OCI-LY3 (cell line): ENCODE measurements around the gene DENND4A.

ENCODE experiments used
- H2AFZ ChIP-seq: fragments of 200-600, 300-600 bp; shearing (Covaris generic); 2 replicates; pipeline ENCODE4 v1.6.0; 2014; ENCODE audit warnings: antibody characterized with exemption, low read depth, low read length
- H3K27ac ChIP-seq: fragments of 200-600, 300-600 bp; sonication (generic); 2 replicates; pipeline ENCODE4 v1.5.1; 2014; ENCODE audit warnings: mild to moderate bottlenecking, low read length, moderate library complexity, mixed read lengths
- H3K27me3 ChIP-seq: fragments of 200-600, 300-600 bp; sonication (generic); 2 replicates; pipeline ENCODE4 v1.6.1; 2014; ENCODE audit warnings: low read depth, low read length, mixed read lengths
- H3K36me3 ChIP-seq: fragments of 200-600, 300-600 bp; sonication (generic); replicated peaks from 2 replicates; pipeline ENCODE3; 2014; ENCODE audit warnings: low read depth, low read length, mixed read lengths
- H3K4me1 ChIP-seq: fragments of 300-600, 200-600 bp; sonication (generic); 2 replicates; pipeline ENCODE4 v1.6.1; 2014; ENCODE audit warnings: low read length, mixed read lengths
- H3K4me2 ChIP-seq: fragments of 200-600, 300-600 bp; sonication (generic); 2 replicates; pipeline ENCODE4 v1.6.1; 2014; ENCODE audit warnings: low read length, mixed read lengths
- H3K4me3 ChIP-seq: fragments of 300-600, 200-600 bp; sonication (generic); 2 replicates; pipeline ENCODE4 v1.5.1; 2014; ENCODE audit warnings: antibody characterized with exemption, mild to moderate bottlenecking, low read length, moderate library complexity
- H3K79me2 ChIP-seq: fragments of 300-600, 200-600 bp; shearing (Covaris generic); 2 replicates; pipeline ENCODE4 v1.6.1; 2014; ENCODE audit warnings: mild to moderate bottlenecking, low read length, mixed read lengths
- H3K9ac ChIP-seq: fragments of 300-600, 200-600 bp; shearing (Covaris generic); 2 replicates; pipeline ENCODE4 v1.6.0; 2014; ENCODE audit warnings: mild to moderate bottlenecking, low read length, moderate library complexity
- H3K9me3 ChIP-seq: fragments of 200-600, 300-600 bp; shearing (Covaris generic); 2 replicates; pipeline ENCODE4 v1.6.1; 2014; ENCODE audit warnings: low read length, mixed read lengths; ENCODE audit not compliant: insufficient read depth
- H4K20me1 ChIP-seq: fragments of 200-600, 300-600 bp; sonication (generic); 2 replicates; pipeline ENCODE4 v1.6.1; 2016; ENCODE audit warnings: low read length, mixed read lengths; ENCODE audit not compliant: insufficient read depth
- CTCF ChIP-seq: fragments of 200-600, 300-600 bp; sonication (generic); IDR thresholded peaks from 2 replicates; pipeline ENCODE4 v1.5.1; 2014; ENCODE audit warnings: antibody characterized with exemption, low read length, low read depth
- EZH2phosphoT487 ChIP-seq: fragments of 200-600 bp; shearing (Covaris generic); IDR thresholded peaks from 2 replicates; pipeline ENCODE4 v1.6.1; 2018; ENCODE audit warnings: antibody characterized with exemption, mixed run types, low read depth

DENND4A gene

GRCh38 chr15:65650312-65651041, 141.6 kb downstream of the DENND4A start:
- Histone ChIP-seq H3K36me3 (peaks cover 37% of the 10 kb centered on the region), H3K79me2 (no peaks in the 10 kb centered on the region), H3K9me3 (no peaks in the 10 kb centered on the region), H3K4me2 (no peak overlapping the region), H3K9ac (no peak overlapping the region), H3K4me3 (no peak overlapping the region), H4K20me1 (no peaks in the 10 kb centered on the region), H3K27me3 (no peaks in the 10 kb centered on the region), H3K27ac (no peak overlapping the region), H3K4me1 (no peaks in the 10 kb centered on the region; the same call in 1 of the 2 replicates), H2AFZ (no peak overlapping the region)
- no peak for TF ChIP-seq EZH2phosphoT487
- no peak for TF ChIP-seq CTCF

- H4K20me1 ChIP-seq, result no peaks in the 10 kb centered on the region
- H3K27me3 ChIP-seq, result no peaks in the 10 kb centered on the region
- H3K27ac ChIP-seq, result no peak overlapping the region
- H3K79me2 ChIP-seq, result no peaks in the 10 kb centered on the region
- H3K4me1 ChIP-seq, result no peaks in the 10 kb centered on the region; the same call in 1 of the 2 replicates
- H2AFZ ChIP-seq, result no peak overlapping the region
- H3K9ac ChIP-seq, result no peak overlapping the region
- no peaks in the 10 kb centered on the region for H3K9me3 ChIP-seq
- H3K36me3 ChIP-seq, result peaks cover 2% of the 10 kb centered on the region
- H3K4me3 ChIP-seq, result no peak overlapping the region
- no peak overlapping the region for H3K4me2 ChIP-seq
- TF ChIP-seq CTCF, result no peak
- TF ChIP-seq EZH2phosphoT487, result no peak
Measured at GRCh38 chr15:65646486-65646885, 145.6 kb downstream of the DENND4A start.

GRCh38 chr15:65645392-65645791, 146.7 kb downstream of the DENND4A start:
- no peak overlapping the region for H3K4me2 ChIP-seq
- H3K4me3 ChIP-seq, result no peak overlapping the region
- no peaks in the 10 kb centered on the region for H3K36me3 ChIP-seq
- H3K9ac ChIP-seq, result no peak overlapping the region
- H2AFZ ChIP-seq, result no peak overlapping the region
- no peaks in the 10 kb centered on the region for H3K79me2 ChIP-seq
- TF ChIP-seq EZH2phosphoT487 (no peak), CTCF (no peak)
- H3K9me3 ChIP-seq, result no peaks in the 10 kb centered on the region
- no peaks in the 10 kb centered on the region; the same call in 1 of the 2 replicates for H3K4me1 ChIP-seq
- peaks cover 1% of the 10 kb centered on the region for H3K27me3 ChIP-seq
- no peak overlapping the region for H3K27ac ChIP-seq
- H4K20me1 ChIP-seq, result no peaks in the 10 kb centered on the region

GRCh38 chr15:65644282-65644681, 147.8 kb downstream of the DENND4A start:
- no peaks in the 10 kb centered on the region for H3K36me3 ChIP-seq
- H3K79me2 ChIP-seq, result no peaks in the 10 kb centered on the region
- no peak overlapping the region for H3K9ac ChIP-seq
- H3K27me3 ChIP-seq, result peaks cover 13% of the 10 kb centered on the region
- TF ChIP-seq EZH2phosphoT487 (no peak), CTCF (no peak)
- peaks cover 6% of the 10 kb centered on the region; the same call in 1 of the 2 replicates for H4K20me1 ChIP-seq
- H3K4me3 ChIP-seq, result no peak overlapping the region
- H3K27ac ChIP-seq, result no peak overlapping the region
- H3K9me3 ChIP-seq, result no peaks in the 10 kb centered on the region
- H2AFZ ChIP-seq, result no peak overlapping the region
- no peaks in the 10 kb centered on the region for H3K4me1 ChIP-seq
- H3K4me2 ChIP-seq, result no peak overlapping the region
